HAP-1 (cell line): ENCODE data around the gene DIP2C.
"Not testable (repeated sequence)": the region's sequence is repeated elsewhere in the genome, so short reads cannot be mapped to it uniquely, and the experiment has no call there.

ENCODE experiments used
- DNase-seq, 2 experiments: peaks; one replicate each; pipeline ENCODE4 v3.0.0-alpha.2; 2016 to 2020; ENCODE audit warnings: low spot score in 2 of 2
- H3K27me3 ChIP-seq: fragments of 250-450 bp; sonication (Bioruptor Pico); 2 replicates; pipeline ENCODE4 v1.5.1; 2020; ENCODE audit warnings: low read depth, mild to moderate bottlenecking, moderate library complexity
- H3K36me3 ChIP-seq: fragments of 250-450 bp; sonication (Bioruptor Pico); replicated peaks from 2 replicates; pipeline ENCODE4 v1.5.1; 2020; ENCODE audit warnings: mild to moderate bottlenecking
- H3K4me1 ChIP-seq: fragments of 250-450 bp; sonication (Bioruptor Pico); 2 replicates; pipeline ENCODE4 v1.5.1; 2020; ENCODE audit warnings: mild to moderate bottlenecking
- H3K4me3 ChIP-seq: fragments of 250-450 bp; sonication (Bioruptor Pico); 2 replicates; pipeline ENCODE4 v1.5.1; 2020; ENCODE audit warnings: mild to moderate bottlenecking, moderate library complexity
- H3K9me3 ChIP-seq: fragments of 250-450 bp; sonication (Bioruptor Pico); 2 replicates; pipeline ENCODE4 v1.5.1; 2020; ENCODE audit warnings: mild to moderate bottlenecking, moderate library complexity
- in situ Hi-C: fragments of 300-500 bp; cut with MboI; formaldehyde crosslinking; loops from 3 replicates; pipeline ENCODE4 v1.14.3; 2020; ENCODE audit warnings: low sequenced_read_pairs, inconsistent platforms, mixed read lengths

DIP2C gene

DNA sequence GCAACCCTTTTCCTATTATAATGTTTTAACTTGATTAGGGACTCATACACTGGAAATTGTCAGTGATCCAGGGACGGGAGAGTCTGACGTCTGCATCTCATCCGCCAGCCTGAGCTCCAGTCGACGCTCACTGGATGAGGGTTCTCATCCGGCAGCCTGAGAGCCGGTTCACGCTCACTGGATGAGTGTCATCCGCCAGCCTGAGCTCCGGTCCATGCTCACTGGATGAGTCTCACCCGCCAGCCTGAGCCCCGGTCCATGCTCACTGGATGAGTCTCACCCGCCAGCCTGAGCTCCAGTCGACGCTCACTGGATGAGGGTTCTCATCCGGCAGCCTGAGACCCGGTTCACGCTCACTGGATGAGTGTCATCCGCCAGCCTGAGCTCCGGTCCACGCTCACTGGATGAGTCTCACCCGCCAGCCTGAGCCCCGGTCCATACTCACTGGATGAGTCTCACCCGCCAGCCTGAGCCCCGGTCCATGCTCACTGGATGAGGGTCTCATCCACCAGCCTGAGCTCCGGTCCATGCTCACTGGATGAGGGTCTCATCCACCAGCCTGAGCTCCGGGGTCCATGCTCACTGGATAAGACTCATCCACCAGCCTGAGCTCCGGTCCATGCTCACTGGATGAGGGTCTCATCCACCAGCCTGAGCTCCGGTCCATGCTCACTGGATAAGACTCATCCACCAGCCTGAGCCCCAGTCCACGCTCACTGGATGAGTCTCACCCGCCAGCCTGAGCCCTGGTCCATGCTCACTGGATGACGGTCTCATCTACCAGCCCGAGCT lies 209.6 kb downstream of the DIP2C start:
- H3K36me3 ChIP-seq, H3K4me1 ChIP-seq, H3K27me3 ChIP-seq, H3K9me3 ChIP-seq, H3K4me3 ChIP-seq, in situ Hi-C loops, DNase-seq: not testable (repeated sequence)

DNA sequence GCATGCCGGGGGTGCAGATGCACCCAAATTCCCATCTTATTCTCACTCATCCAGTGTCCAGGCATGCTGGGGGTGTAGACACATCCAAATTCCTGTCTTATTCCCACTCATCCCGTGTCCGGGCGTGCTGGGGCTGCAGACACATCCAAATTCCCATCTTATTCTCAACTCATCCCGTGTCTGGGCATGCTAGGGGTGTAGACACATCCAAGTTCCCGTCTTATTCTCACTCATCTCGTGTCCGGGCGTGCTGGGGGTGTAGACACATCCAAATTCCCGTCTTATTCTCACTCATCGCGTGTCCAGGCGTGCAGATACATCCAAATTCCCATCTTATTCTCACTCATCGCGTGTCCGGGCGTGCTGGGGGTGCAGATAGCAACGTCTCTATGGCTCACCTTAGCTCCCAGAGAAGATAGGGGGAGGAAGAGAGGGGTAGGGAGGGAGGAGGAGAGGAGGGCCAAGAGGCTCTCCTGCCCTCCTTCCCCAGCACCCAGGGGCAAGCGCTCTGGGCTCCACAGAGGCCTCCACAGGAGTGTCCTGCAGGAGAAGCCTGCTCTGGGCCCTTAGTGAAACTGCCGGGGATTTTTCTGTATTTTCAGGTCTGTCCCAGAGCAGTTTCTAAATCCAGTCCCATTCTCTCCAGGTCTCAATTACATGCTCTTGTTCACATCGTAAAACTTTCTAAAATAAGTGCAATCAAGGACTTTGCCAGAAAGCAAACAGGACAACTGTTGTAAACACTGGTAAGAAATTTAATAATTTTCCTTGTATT lies 210.8 kb downstream of the DIP2C start:
- Histone ChIP-seq H3K27me3 (no peaks in the 10 kb centered on the region), H3K4me1 (no peaks in the 10 kb centered on the region), H3K36me3 (no peaks in the 10 kb centered on the region), H3K9me3 (no peaks in the 10 kb centered on the region), H3K4me3 (no peak overlapping the region)
- in situ Hi-C loops, result no loop called here
- no peak for DNase-seq

DNA sequence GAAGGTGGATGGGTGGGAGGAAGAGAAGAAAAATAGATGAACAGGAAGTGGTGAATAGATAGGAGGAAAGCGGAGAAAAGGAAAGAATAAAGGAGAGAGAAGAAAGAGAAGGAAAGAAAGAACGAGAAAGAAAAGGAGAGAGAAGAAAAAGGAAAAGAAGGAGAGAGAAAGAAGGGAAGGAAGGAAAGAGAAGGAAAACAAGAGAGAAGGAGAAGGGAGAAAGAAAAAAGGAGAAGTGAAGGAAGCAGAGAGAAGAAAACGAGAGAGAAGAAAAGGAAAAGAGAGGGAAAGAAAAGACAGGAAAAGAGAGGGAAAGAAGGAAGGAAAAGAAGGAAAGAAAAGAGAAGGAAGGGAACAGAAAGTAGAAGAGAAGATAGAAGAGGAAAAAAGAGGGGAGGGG lies 211.8 kb downstream of the DIP2C start:
- H3K4me3 ChIP-seq, result no peak overlapping the region
- H3K9me3 ChIP-seq, result no peaks in the 10 kb centered on the region
- in situ Hi-C loops, result no loop called here
- DNase-seq, result no peak
- H3K36me3 ChIP-seq, result no peaks in the 10 kb centered on the region
- no peaks in the 10 kb centered on the region for H3K27me3 ChIP-seq
- no peaks in the 10 kb centered on the region for H3K4me1 ChIP-seq

DNA sequence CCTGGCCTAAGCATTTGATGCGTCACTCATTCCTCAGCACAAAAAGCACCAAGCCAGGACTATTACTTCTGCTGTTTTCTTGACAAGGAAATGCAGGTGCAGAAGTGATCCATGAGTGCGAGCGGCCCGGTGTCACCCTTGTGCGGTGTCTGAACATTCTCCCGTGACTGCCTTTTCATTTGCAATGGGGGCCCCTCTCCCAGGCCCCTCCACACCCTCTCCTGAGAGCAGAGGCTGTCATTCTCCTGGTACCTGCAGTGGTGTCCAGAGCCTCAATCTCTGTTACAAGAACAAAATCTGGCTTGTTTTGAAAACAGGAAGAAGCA lies 213.1 kb downstream of the DIP2C start:
- DNase-seq, result no peak

DNA sequence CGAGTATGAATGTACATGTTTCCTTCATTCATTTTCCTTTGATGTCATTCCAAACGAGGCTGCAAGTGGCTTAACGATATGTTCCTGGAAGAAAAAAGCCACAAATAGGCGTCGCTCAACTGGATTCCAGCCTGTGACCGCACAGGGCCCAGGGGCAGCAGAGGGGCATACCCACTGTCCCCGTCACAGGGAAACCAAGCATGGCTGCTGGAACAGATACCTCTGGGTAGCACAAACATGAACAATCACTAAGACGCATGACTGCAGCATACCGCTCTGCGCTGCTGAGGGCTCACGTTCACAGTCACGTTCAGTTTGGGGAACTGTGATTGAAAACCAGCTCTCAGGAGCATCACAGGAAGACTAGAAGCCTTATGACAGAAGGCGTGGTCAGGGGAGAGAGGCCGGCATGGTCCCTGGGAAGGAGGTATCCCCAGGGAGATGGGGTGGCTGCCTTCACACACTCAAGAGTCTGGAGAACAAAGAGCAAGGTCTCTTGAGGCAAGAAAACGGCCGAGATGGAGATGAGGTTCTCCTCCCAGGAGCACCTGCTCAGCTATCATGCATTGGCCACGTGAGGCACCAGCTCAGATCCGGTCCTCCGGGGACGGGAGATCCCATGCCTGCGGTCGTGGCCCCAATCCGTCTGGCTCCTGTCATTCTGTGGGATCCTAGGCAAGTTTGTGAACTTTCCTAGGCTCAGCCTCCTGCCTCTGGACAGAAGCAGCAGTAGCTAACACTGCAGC lies 213.6 kb downstream of the DIP2C start:
- no peak for DNase-seq
- in situ Hi-C loops, result no loop called here
- Histone ChIP-seq H3K9me3 (no peaks in the 10 kb centered on the region), H3K4me3 (no peak overlapping the region), H3K4me1 (no peaks in the 10 kb centered on the region), H3K36me3 (peaks cover 3% of the 10 kb centered on the region), H3K27me3 (no peaks in the 10 kb centered on the region)

More for the DNA sequence above, 213.1 kb downstream of the DIP2C start:
- Histone ChIP-seq H3K36me3 (no peaks in the 10 kb centered on the region), H3K4me1 (no peaks in the 10 kb centered on the region), H3K4me3 (no peak overlapping the region), H3K27me3 (no peaks in the 10 kb centered on the region), H3K9me3 (no peaks in the 10 kb centered on the region)
- in situ Hi-C loops, result no loop called here

DNA sequence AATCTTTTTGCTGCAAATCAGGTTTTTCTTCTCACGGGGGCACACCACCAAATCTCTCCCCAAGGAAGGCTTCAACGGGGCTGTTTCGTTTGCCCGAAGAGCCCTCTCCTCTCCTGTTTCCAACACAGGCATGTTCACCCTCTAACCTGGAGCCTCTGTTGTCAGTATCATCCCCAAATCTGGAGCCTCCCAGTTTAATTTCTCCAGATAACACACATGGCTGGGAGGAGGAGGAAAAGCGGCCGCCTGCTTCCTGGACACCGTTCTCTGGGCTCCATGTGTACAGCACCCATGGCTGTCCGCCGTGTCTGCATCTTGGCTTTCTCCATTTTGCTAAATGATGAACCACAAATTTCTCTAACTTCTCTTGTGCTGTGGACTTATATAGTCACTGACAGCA lies 214.5 kb downstream of the DIP2C start:
- H3K36me3 ChIP-seq, result peaks cover 7% of the 10 kb centered on the region
- no peaks in the 10 kb centered on the region for H3K27me3 ChIP-seq
- DNase-seq, result no peak
- H3K4me3 ChIP-seq, result no peak overlapping the region
- no peaks in the 10 kb centered on the region for H3K4me1 ChIP-seq
- in situ Hi-C loops, result no loop called here
- no peaks in the 10 kb centered on the region for H3K9me3 ChIP-seq

DNA sequence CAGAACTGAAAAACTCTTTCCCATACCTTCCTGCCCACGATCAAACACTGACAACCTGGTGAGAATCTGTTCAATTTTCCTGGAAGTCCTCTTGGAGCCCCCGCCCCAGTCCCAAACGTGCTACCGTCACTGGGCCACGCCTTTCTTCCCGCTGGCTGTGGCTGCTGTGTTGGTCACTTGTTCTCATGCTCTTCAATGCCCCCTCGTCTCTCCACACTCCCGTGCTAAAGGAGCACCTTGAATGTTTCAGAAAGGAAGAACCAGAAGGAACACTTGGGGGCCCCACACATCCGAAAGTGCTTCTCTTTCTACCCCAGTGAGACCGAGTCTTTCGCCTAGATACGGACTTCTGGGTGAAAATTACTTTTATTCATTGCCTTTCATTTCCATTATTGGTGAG lies 215.1 kb downstream of the DIP2C start:
- Histone ChIP-seq H3K9me3 (no peaks in the 10 kb centered on the region), H3K4me3 (no peak overlapping the region), H3K4me1 (no peaks in the 10 kb centered on the region), H3K36me3 (peaks cover 7% of the 10 kb centered on the region), H3K27me3 (no peaks in the 10 kb centered on the region)
- in situ Hi-C loops, result no loop called here
- no peak for DNase-seq

DNA sequence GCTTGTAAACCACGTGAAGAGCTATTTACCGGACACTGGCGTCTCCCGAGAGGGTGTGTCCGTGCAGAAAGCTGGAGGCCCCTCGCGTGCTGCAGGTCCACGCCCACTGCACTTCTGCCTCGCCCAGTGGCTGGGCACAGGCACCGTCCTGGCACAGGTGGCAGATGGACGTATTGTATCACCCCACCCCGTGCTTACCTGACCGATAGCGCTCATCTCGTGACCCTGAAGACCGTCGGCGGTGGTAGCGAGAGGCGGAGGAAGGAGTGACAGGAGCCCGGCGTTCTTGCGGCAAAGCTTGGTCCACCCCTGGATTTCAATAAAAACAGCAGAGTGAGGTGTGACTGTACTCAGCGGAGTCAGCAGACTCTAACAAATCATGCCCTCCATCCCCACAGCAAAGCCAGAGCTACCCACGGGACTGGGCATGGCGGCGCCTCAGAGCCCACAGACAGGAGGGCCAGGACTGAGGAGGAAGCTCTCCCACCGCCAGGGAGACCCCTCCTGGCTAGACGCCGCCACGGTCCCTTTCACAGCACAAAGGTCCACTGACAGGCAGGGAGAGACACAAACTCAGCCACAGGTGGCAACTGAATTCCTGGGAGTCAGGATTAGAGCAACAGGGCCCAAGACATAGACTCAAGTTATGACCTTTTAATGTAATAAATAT lies 217.1 kb downstream of the DIP2C start:
- H3K9me3 ChIP-seq, result no peaks in the 10 kb centered on the region
- peaks cover 7% of the 10 kb centered on the region for H3K36me3 ChIP-seq
- in situ Hi-C loops, result no loop called here
- no peak overlapping the region for H3K4me3 ChIP-seq
- DNase-seq, result no peak
- no peaks in the 10 kb centered on the region for H3K27me3 ChIP-seq
- no peaks in the 10 kb centered on the region for H3K4me1 ChIP-seq

DNA sequence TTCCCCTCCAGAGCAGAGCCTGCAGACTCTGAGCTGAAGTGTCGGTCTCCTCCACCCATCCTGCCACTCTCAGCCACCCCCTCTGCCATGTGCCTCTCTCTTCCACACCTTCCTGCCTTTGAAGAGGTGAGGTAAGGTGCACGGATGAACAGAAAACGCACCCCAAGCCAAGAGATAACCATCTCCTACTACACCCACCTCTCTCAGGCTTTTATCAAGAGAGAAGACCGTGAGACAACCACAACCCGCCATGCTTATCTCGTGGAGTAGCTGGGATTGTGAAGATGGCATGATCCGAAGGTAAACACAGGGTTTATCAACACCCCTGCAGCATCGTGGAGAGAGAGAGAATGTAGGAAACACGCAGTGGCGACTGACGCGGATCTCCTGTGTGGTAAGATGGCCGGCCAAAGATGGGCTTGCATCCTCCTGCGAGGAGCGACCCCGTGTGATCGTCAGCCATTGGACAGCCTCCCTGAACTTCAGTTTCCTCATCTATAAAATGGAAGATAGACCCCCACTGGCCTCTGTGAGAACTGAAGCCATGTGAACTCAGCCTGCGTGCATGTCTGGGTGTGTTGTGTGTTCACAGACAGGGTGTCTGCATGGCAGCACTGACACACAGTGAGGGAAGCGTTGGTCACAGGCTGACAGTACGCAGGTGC lies 219.0 kb downstream of the DIP2C start:
- Histone ChIP-seq H3K27me3 (no peaks in the 10 kb centered on the region), H3K4me3 (no peak overlapping the region), H3K36me3 (peaks cover 7% of the 10 kb centered on the region), H3K4me1 (no peaks in the 10 kb centered on the region), H3K9me3 (no peaks in the 10 kb centered on the region)
- DNase-seq, result no peak
- in situ Hi-C loops, result no loop called here

DNA sequence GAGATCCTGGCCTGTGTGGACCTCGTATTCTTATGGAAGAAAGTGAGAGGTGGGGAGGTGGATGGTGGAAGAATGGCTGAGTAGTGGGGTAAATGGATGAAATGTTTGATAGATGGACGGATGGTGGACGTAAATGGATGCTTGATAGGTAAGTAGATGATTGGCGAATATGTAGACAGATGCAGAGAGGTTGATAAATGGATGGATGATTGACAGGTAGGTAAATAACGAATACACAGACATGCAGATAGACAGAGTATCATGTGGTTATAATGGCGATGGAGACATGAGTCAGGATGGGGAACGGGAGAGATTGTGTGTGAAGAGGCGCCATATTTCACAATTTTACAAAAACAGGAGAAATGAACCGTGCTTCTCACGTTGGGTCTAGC lies 219.5 kb downstream of the DIP2C start:
- H3K36me3 ChIP-seq, result peaks cover 7% of the 10 kb centered on the region
- in situ Hi-C loops, result no loop called here

DNA sequence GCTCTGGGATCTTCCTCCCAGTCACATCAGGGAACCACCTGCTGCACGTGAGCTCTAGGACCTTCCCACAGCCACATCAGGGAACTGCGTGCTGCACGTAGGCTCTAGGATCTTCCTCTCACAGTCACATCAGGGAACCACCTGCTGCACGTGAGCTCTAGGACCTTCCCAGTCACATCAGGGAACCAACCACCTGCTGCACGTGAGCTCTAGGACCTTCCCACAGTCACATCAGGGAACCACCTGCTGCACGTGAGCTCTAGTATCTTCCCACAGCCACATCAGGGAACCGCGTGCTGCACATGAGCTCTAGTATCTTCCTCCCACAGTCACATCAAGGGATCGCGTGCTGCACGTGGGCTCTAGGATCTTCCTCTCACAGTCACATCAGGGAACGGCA lies 229.7 kb downstream of the DIP2C start:
- no peak for DNase-seq
- H3K4me3 ChIP-seq, result no peak overlapping the region
- H3K4me1 ChIP-seq, result no peaks in the 10 kb centered on the region
- no peaks in the 10 kb centered on the region for H3K9me3 ChIP-seq
- no peaks in the 10 kb centered on the region for H3K27me3 ChIP-seq
- in situ Hi-C loops, result no loop called here
- no peaks in the 10 kb centered on the region for H3K36me3 ChIP-seq

More for the DNA sequence above, 219.5 kb downstream of the DIP2C start:
- DNase-seq, result no peak
- H3K4me1 ChIP-seq, result no peaks in the 10 kb centered on the region
- H3K4me3 ChIP-seq, result no peak overlapping the region
- no peaks in the 10 kb centered on the region for H3K27me3 ChIP-seq
- H3K9me3 ChIP-seq, result no peaks in the 10 kb centered on the region

DNA sequence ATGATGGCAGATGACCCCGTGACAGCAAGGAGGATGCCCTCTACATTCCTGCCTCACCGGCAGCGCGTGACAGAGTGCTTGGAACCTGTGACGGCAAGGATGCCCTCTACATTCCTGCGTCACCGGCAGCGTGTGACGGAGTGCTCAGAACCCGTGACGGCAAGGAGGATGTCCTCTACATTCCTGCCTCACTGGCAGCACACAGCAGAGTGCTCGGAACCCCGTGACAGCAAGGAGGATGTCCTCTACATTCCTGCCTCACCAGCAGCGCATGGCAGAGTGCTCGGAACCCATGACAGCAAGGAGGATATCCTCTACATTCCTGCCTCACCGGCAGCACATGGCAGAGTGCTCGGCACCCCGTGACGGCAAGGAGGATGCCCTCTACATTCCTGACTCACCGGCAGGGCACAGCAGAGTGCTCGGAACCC lies 231.0 kb downstream of the DIP2C start:
- in situ Hi-C loops, result no loop called here
- no peak overlapping the region for H3K4me3 ChIP-seq
- DNase-seq, result no peak
- H3K36me3 ChIP-seq, result no peaks in the 10 kb centered on the region
- no peaks in the 10 kb centered on the region for H3K9me3 ChIP-seq
- H3K27me3 ChIP-seq, result no peaks in the 10 kb centered on the region
- no peaks in the 10 kb centered on the region for H3K4me1 ChIP-seq

DNA sequence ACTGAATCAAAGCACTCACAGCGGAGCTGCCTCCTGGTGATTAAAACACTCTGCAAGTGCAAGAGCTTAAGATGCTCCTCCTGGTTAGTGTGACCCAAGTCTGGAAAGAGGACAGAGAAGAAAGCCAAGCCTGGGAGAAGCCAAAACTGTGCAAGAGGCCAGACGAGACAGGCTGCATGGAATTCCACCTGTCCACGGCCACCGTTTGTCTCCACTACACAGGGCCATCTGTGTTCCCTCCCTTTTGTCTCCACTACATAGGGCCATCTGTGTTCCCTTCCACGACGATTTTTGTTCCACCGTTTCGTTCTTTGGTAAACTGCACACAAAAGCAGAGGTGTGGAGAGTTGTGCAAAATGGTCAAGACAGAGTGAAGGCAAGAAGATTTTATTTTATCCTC lies 233.0 kb downstream of the DIP2C start:
- no peaks in the 10 kb centered on the region for H3K27me3 ChIP-seq
- in situ Hi-C loops, result no loop called here

More for the DNA sequence above, 233.0 kb downstream of the DIP2C start:
- DNase-seq, result no peak
- no peak overlapping the region for H3K4me3 ChIP-seq
- H3K36me3 ChIP-seq, result no peaks in the 10 kb centered on the region
- H3K4me1 ChIP-seq, result no peaks in the 10 kb centered on the region
- no peaks in the 10 kb centered on the region for H3K9me3 ChIP-seq
